HuH-7.5 (cell line): ENCODE measurements around the gene SAP30BP.

Experiments used
- DNase-seq: peaks from one replicate; pipeline ENCODE4 v3.0.0; 2011; ENCODE audit warnings: low spot score

Gene SAP30BP

DNA sequence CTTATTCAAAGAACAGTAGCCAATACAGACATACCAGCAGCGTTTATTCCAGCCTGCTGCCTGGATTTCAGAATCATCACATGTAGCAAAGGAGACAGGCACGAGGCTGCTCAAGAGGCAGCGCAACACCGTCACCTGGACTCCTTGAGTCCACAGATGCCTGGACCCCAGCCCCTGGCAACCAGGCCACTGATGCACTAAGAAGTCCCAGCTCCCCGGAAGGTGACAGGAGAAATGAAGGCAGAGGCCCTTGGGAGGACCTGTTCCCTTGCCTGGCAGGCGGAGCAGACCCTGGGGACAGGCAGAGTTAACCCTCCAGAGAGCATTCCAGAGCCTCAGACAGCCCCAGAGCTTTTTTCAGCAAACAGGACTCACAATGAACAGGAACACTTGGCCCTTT is 17.5 kb upstream of the SAP30BP start:
- no peak for DNase-seq

DNA sequence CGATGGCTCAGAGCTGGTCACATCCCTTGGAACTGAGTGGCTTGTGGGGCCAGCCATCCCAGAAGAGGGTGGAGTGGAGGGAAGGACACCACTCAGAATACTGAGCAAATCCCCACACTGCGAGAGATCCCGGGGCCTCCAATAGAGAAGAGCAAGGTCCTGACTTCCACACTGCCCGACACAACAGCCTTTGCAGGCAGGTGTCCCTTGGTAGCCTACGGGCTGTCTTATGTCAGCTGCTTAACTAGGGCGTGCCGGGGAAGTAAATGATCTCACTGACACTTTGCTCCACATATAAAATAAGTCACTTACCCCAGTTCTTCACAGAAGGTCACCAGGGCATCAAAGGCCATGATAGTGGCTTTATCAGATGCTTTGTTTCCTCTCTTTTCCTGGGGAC is 16.3 kb upstream of the SAP30BP start:
- DNase-seq = no peak

DNA sequence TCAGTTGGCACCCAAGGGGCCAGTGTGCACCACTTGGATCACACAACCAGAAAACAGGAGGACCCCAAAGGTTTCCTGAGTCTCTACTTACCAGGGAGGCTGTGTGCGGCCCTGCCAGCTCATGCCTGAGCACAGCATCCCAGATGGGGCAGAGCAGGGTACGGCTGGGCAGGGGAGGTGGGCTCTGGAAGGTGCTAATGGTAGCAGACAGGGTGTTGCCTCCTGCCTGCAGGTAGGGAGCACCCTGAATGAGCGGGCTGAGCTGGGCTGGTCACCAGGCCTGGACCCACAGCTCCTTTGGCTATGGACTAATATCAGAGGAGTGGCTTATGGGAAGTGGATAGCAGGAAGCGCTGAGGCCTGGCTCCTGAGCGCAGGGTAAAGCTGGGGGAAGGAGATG is 14.8 kb upstream of the SAP30BP start:
- DNase-seq = no peak

DNA sequence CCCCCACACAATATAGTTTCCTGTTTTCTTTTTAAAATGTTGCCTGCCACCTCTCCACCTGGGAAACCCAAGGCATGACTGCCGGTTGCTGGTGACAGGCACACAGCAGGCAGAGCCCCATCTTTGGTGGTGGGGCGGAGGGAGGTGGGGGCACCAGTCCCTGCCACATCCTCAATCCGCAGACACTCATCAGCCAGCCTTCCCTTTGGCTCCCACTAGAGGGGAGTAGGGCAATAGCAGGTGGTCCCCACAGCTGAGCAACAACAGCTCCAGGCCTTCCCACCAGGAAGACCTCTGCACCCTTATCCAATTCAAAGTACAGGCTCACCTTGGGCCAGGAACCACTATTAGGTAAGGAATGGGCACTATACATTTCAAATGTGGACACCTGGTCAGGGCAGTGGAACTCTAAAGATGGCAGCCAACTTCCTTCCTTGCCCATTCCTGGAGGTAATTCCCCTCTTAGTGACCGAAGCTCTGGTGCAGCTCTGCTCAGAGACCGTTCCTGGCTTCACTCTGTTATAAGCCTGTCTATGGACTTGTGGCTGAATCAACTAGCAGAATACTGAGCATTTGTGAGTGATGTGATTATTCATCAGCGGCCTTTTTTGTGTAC is 14.1 kb upstream of the SAP30BP start:
- DNase-seq = no peak

DNA sequence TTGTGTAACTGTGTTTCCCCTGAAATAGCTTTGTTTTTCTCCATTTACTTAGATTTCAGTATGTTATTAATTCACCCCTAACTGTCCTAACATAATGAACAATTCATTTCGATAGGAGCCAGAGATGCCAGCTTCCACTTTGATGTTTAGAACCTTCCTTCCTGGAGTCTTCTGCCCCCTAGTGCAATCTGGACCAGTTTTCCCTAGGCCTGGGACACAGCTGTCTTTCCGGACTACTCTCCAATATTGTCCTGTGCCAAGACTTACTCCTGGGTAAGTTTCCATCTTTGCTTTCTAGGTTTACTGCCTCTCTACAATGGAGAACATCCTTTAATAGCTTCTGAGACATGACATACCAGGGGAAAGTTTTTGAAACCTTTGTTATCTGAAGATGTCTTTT is 13.0 kb upstream of the SAP30BP start:
- no peak for DNase-seq

DNA sequence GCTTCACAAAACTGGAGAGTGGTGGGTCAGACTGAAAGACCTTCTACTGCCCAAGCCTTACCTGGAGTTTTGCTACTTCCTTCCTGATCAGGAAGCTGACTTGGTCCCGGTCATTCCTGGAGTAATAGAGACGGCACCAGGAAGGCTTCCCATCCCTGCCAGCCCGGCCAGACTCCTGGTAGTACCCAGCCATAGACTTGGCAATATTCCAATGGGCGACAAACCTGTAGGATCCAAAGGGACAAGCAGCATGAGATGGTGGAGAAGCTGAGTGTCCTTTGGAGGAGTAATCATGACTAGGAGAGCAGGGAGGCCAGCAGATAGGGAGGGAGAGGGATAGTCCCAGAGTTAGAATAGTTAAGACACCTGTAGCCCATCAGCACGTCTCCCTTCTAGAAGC is 8.9 kb upstream of the SAP30BP start:
- no peak for DNase-seq

DNA sequence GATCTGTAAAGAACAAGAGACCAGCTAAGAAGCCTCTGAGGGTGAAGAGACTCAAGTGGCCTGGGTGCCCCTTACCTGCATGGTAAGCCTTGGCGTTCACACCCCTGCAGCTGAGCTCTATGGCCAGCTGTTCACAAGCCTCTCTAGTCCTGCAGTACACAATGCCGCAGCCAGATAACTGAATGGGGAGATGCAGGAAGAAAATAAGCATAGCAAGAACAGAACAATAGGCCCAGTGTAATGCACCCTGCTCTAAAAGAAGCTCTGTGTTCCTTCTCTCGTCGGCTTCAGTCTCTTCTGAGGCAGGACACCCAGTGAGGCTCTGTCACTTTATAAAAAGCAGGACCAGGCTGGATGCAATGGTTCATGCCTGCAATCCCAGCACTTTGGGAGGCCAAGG is 5.6 kb upstream of the SAP30BP start:
- DNase-seq = no peak

DNA sequence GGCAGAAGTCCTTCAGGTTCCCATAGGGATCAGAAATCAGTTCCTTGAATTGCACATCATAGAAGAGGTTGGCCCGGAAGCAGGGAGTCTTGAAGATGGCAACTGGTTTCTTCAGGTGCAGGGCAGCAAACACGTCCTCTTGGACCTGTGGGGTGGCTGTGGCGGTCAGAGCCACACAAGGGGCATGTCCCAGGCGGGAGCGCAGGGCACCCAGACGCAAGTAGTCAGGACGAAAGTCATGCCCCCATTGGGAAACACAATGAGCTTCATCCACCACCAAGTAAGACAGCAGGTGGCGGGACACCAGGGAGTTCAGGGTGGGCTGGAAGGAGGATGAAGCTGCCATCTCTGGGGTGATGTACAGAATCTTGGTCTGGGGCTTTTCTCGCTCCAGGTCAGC is 4.6 kb upstream of the SAP30BP start:
- no peak for DNase-seq

DNA sequence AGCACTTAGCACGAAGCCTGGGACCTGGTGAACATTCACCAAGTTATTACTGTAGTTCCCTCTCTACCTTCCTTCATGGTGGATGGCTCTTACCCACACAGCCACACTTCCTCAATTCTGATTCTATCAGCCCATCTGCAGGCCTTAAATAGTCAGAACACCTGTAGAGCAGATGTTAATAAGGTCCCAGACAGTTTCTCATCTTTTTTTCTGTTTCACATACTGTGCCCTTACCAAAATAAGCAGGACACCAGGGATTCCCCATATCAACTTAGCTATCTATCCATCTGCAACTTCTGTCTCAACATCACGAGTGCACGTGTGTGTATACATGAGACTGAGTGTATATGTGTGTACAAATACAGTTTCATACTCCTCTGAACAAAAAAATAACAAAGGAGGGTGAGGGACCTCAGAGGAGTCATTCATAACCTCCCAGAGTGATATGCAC is 3.0 kb upstream of the SAP30BP start:
- no peak for DNase-seq

DNA sequence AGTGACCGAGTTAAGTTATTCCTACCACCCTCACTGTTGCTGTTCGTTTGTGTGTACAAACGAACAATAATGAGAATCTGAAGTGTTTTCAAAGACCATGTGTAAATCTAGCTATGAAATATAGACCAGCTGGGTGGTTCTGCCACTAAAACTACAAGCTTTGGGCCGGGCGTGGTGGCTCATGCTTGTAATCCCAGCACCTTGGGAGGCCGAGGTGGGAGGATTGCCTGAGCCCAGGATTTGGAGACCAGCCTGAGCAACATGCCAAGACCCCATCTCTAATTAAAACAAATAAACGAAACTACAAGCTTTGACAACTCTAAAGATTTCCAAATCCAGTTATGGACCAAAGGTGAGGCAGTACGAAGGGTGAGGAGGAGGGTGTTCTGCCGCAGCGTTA is 1.2 kb upstream of the SAP30BP start:
- no peak for DNase-seq

DNA sequence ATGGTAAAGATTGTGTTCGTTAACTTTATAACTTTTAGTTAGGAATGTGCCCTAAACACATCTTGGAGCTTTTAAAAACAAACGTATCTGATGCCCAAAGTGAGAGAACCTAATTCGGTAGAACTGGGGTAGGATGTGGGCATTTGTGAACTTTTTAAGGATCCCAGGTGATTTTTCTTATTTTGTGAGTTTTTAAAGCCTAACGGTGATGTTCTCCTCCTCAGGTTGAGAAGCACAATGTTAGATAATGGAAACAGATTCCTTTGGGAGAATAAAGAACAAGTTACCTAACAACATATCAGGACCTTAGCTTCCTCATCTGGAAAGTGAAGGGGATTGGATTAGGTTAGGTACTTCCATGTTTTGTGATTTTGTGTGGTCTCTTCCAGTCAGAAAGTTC is 687 bp downstream of the SAP30BP start:
- no peak for DNase-seq

DNA sequence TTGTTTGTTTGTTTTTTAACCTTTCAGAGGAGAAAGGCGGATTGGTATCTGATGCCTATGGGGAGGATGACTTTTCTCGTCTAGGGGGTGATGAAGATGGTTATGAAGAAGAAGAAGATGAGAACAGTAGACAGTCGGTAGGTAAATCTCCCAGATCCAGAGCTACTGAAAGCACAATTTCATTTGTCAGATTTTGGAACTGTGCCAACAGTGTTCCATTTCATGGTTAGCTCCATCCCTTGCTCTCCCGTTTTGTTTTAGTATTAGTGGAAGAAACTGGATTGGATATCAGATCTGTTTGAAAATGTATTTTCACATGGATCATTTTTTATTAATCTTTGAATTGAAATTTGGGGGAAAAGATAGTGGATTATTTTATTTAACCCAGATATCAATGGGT is 1.4 kb downstream of the SAP30BP start:
- DNase-seq = no peak

DNA sequence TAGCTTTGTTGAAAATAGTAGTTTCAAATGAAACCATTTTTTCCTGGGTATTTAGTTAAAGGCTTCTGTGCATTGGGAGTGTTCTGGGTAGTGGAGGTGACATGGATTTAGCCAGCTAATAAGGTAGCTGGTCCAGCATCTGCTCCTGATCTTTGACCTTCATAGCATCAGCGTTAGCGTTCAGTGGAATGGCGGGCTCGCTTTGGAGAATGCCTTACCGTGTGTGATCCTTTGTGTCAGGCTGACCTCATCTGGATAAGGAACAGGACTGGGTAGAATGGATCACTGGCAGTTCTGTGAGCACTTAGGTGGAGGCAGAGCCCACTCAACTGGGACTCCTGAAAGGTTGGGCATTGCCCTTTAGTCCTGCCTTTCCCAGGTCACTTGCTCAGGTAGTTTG is 3.7 kb downstream of the SAP30BP start:
- DNase-seq = no peak

DNA sequence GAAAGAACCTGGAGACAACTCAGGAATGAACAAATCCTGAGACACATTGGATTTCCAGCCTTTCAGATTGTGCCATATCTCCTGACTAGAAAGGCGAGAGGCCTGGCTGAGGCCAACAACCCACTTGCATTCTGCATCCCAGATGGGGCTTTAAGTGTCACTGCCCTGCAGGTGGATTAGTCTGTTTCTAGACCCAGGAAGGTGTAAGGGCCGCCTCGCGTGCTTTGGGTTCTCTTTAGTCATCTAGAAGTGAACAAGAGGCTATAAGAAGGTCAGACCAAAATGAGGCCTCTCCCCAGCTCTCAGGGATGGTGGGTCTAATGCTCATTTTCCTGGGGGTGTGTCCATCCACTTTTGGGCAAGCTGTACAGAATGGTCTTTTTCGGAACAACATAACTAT is 4.9 kb downstream of the SAP30BP start:
- no peak for DNase-seq

DNA sequence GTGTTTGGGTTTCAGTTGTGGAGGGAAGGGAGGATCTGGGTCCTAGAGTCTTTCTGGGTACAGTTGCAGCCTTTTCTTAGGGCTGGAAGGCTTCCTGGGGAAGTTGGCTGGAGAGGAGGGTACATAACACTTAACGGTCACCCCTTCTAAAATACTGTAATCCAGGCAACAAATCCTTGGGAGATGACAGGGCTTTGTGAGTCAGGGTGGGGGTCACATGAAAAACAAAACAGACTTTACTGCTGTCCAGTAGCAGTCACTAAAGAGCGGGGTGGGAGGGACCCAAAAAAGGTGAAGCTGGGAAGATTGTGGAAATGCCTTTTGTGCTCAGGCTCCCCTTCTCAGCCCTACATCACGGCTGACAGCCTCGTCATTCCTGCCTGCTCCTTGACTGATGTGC is 6.3 kb downstream of the SAP30BP start:
- no peak for DNase-seq

DNA sequence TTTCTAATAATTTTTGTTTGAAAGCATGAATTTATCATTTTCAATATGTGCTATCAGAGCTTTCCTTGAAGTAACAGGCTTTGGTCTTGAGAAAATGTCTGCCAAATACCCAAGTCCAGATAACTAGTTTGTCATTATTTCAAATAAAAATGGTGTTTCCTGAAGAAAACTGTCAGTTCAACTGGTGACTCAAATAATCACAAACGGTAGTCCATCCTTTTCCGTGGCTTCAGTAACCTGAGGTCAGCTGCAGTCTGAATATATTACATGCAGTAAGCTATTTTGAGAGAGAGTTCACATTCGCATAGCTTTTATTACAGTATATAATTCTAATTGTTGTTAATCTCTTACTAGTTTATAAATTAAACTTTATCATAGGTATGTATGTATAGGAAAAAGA is 9.3 kb downstream of the SAP30BP start:
- no peak for DNase-seq

DNA sequence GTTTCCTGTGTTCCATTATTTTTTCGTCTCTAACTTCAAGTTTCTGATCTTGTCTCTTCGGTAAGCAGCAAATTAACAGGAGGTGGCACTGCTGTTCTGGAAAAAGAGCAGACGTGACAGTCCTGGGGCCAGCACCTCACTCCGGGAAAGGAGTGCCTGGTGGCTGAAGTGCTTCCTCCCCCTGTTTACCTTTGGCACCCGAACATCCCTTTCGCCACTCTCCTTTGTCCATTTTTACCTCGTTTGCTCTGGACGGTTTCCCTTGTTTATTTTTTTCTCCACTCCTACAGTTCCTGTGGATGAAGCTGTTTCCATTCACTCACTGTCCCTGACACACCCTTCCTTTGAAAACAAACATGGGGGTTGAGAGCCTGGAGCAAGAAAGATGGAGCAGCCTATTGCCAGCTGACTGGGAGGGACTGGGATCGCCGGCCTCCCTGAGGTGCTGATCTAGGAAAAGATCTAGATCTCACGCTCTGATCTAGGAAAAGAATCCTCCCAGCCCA is 12.6 kb downstream of the SAP30BP start:
- DNase-seq = no peak

DNA sequence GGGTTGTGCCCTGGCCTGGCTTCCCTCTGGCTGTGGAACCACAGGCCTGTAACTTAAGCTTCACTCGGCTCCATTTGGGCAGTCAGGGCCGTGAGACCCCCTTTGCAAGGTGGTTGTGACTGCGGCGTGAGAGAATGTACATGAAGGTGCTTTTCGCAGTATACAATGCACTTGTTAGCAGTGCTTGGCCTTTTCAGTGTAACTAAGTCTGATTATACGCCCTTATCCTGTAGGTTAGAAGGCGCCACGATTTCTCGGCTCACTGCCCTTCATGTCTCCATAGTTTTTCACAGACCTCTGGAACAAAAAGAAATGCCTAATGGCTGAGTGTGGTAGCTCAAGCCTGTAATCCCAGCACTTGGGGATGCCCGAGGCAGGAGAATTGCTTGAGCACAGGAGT is 13.3 kb downstream of the SAP30BP start:
- DNase-seq = no peak

DNA sequence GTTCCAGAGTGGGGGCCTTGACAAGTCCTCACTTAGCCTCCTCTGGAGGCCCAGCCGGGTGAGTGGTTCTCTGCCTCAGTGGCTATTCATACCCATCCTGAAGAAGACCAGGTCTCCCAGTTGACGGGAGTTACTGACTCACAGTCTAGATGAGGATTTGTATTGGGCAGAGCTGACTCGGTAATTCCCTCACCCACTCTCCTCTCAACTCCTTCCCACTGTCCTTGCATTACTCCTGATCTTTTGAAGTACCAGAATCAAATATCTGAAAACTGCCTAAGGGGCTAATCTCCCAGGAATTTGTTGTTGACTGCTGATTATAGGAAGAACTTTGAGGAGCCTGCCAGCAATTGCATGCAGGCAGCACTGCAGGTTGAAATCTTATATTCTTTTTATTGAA is 14.2 kb downstream of the SAP30BP start:
- no peak for DNase-seq

DNA sequence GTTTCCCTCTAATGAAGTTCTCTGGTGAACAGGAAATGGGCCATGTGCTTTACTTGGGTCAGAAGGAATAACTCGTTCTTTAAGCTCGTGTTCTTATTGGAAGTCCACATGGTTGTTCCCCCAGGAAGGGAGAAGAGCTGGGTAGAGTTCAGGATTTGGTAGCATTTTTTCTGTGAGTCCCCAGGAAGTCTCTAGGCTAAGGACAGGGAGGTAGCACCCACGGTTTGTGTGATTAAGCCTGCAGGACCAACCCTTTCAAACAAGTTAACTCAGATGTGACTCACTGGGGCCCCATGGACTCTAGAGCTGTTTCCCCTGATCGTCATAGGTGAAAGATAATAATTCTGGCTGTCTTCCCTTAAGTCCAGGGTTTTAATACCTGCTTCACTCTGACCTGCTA is 16.4 kb downstream of the SAP30BP start:
- no peak for DNase-seq

DNA sequence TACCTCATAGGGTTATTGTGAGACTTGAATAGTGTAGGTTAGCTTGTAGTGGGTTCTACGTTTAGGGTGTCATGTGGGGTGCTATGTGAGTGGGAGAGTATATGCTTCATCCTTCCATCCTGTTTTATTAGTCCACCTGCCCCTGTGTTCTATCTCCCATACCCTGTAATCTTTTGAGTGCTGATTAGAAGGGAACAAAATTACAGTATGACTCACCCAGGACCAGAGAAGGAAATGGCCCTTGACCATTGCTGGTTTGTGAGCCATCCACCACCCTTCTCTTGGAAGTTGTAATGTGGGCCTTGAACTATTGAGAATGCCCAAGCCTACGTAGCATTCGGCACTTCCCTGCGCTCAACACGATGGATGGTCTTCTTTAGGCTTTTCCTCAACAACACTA is 17.1 kb downstream of the SAP30BP start:
- DNase-seq = no peak

DNA sequence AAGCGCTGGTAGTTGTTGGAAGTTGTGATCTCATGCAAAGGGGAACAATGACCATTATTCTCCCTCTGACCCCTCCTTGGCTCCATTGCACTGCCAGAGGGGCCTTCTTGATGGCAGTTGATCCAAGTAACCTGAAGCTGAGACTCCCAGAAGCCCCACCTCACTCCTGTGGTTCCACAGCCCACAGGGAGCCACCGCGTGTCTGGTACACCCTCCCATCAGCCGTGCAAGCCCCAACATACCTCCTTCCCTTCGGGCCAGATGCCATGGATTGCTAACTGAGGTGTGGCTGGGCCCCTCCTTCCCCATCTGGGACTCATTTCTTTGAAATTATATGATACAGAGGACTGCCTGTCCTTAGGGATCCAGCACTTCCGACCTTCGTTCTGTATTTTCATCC is 17.8 kb downstream of the SAP30BP start:
- DNase-seq = no peak

DNA sequence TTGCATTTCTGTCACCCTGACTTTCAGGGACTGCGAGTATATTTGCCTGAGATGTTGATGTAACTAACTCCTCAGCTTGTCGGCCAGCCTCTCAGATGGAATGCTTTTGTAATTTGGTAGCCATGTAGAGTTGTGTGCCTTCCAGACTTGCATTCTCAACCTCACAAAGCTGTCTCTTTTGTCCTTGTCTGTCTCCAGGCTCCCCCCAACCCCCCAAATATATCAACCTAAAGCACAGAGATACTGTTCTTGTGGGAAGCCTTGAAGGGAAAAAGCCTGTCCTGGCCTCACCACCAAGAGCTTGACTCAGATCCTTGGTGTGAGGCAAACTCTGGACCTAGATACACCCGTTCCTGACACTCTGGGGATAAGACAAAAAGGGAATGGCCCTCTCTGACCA is 18.4 kb downstream of the SAP30BP start:
- no peak for DNase-seq

DNA sequence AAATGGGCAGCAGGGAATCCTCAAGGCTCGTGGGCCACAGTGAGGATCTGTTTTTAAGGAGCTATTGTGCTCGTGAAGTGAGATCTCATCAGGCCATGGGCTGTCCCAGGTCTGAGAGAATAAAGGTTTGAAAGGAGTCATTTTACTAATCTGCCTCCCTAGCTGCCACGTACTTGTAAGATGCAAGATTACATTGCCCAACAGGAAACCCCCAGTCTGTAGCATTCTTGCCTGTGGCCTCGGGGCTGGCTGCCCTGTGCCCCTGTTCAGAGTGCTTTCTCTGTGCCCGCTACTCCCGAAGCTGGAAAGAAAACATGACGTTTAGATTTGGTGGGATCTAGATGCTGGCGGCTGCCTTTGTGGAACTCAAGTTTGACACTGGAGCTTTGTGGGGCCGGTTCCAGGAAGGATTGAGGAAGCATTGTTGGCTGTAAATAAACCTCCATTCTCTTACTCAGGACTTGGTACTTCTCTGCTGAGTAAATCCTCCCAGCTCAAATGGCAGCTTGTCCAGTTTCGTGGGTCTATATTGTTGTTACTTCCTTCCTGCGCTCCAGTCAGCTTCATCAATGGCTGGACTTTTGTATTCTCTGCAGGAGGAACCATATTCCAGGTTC is 21.2 kb downstream of the SAP30BP start:
- DNase-seq = no peak
